ENCODE results near the gene PPP2R5D.

DNA sequence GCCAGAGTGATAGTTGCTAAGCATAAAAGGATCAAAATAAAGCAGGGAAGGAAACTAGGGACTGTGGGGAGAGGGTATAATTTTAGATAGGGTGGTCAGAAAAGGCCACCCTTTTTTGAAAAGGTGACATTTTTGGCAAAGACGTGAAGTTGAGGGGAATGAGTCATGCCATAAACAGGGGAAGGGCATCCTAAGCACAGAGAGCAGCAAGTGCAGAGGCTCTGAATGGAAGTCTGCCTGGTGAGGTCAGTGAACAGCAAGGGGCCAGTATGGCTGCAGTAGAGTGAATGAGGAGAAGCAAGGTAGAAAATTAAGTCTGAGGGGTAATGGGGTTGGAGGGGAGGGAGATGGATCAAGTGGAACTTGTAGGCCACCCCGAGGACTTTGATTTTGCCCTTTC lies 77.5 kb downstream of the PPP2R5D start:
- TF ChIP-seq, protein P1, sequence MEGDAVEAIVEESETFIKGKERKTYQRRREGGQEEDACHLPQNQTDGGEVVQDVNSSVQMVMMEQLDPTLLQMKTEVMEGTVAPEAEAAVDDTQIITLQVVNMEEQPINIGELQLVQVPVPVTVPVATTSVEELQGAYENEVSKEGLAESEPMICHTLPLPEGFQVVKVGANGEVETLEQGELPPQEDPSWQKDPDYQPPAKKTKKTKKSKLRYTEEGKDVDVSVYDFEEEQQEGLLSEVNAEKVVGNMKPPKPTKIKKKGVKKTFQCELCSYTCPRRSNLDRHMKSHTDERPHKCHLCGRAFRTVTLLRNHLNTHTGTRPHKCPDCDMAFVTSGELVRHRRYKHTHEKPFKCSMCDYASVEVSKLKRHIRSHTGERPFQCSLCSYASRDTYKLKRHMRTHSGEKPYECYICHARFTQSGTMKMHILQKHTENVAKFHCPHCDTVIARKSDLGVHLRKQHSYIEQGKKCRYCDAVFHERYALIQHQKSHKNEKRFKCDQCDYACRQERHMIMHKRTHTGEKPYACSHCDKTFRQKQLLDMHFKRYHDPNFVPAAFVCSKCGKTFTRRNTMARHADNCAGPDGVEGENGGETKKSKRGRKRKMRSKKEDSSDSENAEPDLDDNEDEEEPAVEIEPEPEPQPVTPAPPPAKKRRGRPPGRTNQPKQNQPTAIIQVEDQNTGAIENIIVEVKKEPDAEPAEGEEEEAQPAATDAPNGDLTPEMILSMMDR (IDR thresholded peaks at IDR 0.05; ENCODE audit: control extremely low read depth in 1 of 3, insufficient read depth in 1 of 3, low read depth in 1 of 3, low read length in 3 of 3) = no peak
- TF ChIP-seq EGR1 (IDR thresholded peaks at IDR 0.05; ENCODE audit: borderline replicate concordance, low read depth, low read length) (no peak), POLR2A (IDR thresholded peaks at IDR 0.05; ENCODE audit: control extremely low read depth in 1 of 2, low read depth in 2 of 2, low read length in 2 of 2) (no peak), TEAD4 (IDR thresholded peaks at IDR 0.05; ENCODE audit: low read depth, low read length) (no peak), TAF1 (IDR thresholded peaks at IDR 0.05; ENCODE audit: low read depth, low read length) (no peak), TBP (IDR thresholded peaks at IDR 0.05; ENCODE audit: low read depth, low read length) (no peak), POLR2AphosphoS5 (IDR thresholded peaks at IDR 0.05; ENCODE audit: low read depth, low read length) (no peak), ZNF274 (IDR thresholded peaks at IDR 0.05; ENCODE audit: borderline replicate concordance, extremely low read depth, low read length) (no peak), EP300 (IDR thresholded peaks at IDR 0.05; ENCODE audit: borderline replicate concordance in 1 of 2, low read depth in 2 of 2, low read length in 2 of 2) (no peak)
- TF ChIP-seq, protein P2, sequence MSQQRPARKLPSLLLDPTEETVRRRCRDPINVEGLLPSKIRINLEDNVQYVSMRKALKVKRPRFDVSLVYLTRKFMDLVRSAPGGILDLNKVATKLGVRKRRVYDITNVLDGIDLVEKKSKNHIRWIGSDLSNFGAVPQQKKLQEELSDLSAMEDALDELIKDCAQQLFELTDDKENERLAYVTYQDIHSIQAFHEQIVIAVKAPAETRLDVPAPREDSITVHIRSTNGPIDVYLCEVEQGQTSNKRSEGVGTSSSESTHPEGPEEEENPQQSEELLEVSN (IDR thresholded peaks at IDR 0.05) = no peak

All from H1 (cell line).